ENCODE data around the gene PAGE2. TPM values are rescaled to one million over a fixed set of nuclear protein-coding genes. Genes with fewer than 3 reads are reported as not detected.

The PAGE2 gene
- total and polyA plus RNA-seq, 2 donors (not counting 3 experiments of a cell fraction or from before 2014, with no cell fraction given): not detected

DNA sequence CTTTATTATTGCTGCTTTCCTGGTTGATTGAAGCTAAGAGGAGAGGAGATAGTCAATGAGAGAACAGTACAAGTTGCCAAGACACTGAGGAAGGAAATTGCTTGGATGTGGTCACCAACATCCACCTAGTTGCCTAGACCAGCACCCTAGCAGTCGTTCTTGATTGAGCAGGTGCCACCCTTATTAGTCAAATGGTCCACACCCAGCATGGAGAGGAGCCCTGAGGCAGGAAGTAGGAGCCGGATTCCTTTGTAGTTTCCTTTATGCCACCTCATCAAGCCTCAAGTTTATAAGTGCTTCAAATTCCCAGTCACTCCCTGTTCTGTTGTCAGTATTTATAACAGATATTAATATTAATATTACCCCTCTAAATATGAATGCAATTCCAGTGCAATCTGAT, 19.1 kb downstream of the PAGE2 start:
- H3K9me3 ChIP-seq (replicated peaks; ENCODE audit: control insufficient read depth, insufficient read depth, low read length): no peaks in the 10 kb centered on the region
- no peaks in the 10 kb centered on the region for H3K4me1 ChIP-seq (ENCODE audit: control insufficient read depth, extremely low read depth, insufficient read depth, low read length)
- BruUV-seq (replicated peaks): no TSS peak
- DNase-seq (ENCODE audit: low read depth, low spot score) (no peak), FAIRE-seq (no peak)
- no peak overlapping the region for H2AFZ ChIP-seq (ENCODE audit: low read depth, low read length)
- no peaks in the 10 kb centered on the region for H4K20me1 ChIP-seq (replicated peaks; ENCODE audit: control insufficient read depth, extremely low read depth, insufficient read depth, low read length)
- H3K4me3 ChIP-seq (replicated peaks in 1 of 3; ENCODE audit: insufficient read depth in 1 of 3, low read depth in 1 of 3, low read length in 3 of 3): no peak overlapping the region
- POLR2A ChIA-PET: no interaction called here
- no peaks in the 10 kb centered on the region for H3K9me1 ChIP-seq (replicated peaks; ENCODE audit: control insufficient read depth, extremely low read depth, insufficient read depth, low read length)
- no peak overlapping the region for H3K27ac ChIP-seq (ENCODE audit: insufficient read depth, low read depth, low read length)
- H3K4me2 ChIP-seq (ENCODE audit: insufficient read depth, low read length): no peak overlapping the region
- no peak for TF ChIP-seq MYC (IDR thresholded peaks at IDR 0.05; ENCODE audit: low read depth, low read length)
- TF ChIP-seq FOS (IDR thresholded peaks at IDR 0.05; ENCODE audit: borderline replicate concordance, insufficient read depth, low read length): no peak
- TF ChIP-seq EZH2 (IDR thresholded peaks at IDR 0.05; ENCODE audit: borderline replicate concordance, low read depth, low read length, severe bottlenecking): no peak
- TF ChIP-seq JUN (IDR thresholded peaks at IDR 0.05; ENCODE audit: borderline replicate concordance, insufficient read depth, insufficient read length, low read depth): no peak
- TF ChIP-seq, protein P1, sequence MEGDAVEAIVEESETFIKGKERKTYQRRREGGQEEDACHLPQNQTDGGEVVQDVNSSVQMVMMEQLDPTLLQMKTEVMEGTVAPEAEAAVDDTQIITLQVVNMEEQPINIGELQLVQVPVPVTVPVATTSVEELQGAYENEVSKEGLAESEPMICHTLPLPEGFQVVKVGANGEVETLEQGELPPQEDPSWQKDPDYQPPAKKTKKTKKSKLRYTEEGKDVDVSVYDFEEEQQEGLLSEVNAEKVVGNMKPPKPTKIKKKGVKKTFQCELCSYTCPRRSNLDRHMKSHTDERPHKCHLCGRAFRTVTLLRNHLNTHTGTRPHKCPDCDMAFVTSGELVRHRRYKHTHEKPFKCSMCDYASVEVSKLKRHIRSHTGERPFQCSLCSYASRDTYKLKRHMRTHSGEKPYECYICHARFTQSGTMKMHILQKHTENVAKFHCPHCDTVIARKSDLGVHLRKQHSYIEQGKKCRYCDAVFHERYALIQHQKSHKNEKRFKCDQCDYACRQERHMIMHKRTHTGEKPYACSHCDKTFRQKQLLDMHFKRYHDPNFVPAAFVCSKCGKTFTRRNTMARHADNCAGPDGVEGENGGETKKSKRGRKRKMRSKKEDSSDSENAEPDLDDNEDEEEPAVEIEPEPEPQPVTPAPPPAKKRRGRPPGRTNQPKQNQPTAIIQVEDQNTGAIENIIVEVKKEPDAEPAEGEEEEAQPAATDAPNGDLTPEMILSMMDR (IDR thresholded peaks at IDR 0.05; ENCODE audit: extremely low read depth in 1 of 2, insufficient read depth in 1 of 2, low read depth in 1 of 2, low read length in 2 of 2): no peak
- no peaks in the 10 kb centered on the region for H3K27me3 ChIP-seq (ENCODE audit: control insufficient read depth in 2 of 2, insufficient read depth in 2 of 2, low read length in 2 of 2)
- dilution Hi-C loops (cut with MboI; ENCODE audit: extremely low pct_ligation_motif_present, low sequenced_read_pairs): no loop called here
- no peaks in the 10 kb centered on the region for H3K79me2 ChIP-seq (ENCODE audit: control insufficient read depth, insufficient read depth, low read length)
- intact Hi-C loops (cut with micrococcal nuclease): no loop called here
- no peak overlapping the region for H3K9ac ChIP-seq (replicated peaks; ENCODE audit: extremely low read depth, insufficient read depth, low read length)
- CTCF ChIA-PET: no interaction called here
- H3K36me3 ChIP-seq (ENCODE audit: control insufficient read depth in 2 of 2, extremely low read depth in 1 of 2, insufficient read depth in 2 of 2, low read length in 2 of 2): no peaks in the 10 kb centered on the region

GRCh38 chrX:55109306-55109705, 20.5 kb downstream of the PAGE2 start:
- no peaks in the 10 kb centered on the region for H3K4me1 ChIP-seq (ENCODE audit: control insufficient read depth, extremely low read depth, insufficient read depth, low read length)
- H3K4me2 ChIP-seq (ENCODE audit: insufficient read depth, low read length): no peak overlapping the region
- CTCF ChIA-PET: no interaction called here
- no peaks in the 10 kb centered on the region for H3K9me3 ChIP-seq (replicated peaks; ENCODE audit: control insufficient read depth, insufficient read depth, low read length)
- no TSS peak for BruUV-seq (replicated peaks)
- FAIRE-seq: no peak
- H3K36me3 ChIP-seq (ENCODE audit: control insufficient read depth in 2 of 2, extremely low read depth in 1 of 2, insufficient read depth in 2 of 2, low read length in 2 of 2): no peaks in the 10 kb centered on the region
- H3K27ac ChIP-seq (ENCODE audit: insufficient read depth, low read depth, low read length): no peak overlapping the region
- no peak overlapping the region for H3K9ac ChIP-seq (replicated peaks; ENCODE audit: extremely low read depth, insufficient read depth, low read length)
- intact Hi-C loops (cut with micrococcal nuclease): no loop called here
- POLR2A ChIA-PET: no interaction called here
- H3K4me3 ChIP-seq (replicated peaks in 1 of 3; ENCODE audit: insufficient read depth in 1 of 3, low read depth in 1 of 3, low read length in 3 of 3): no peak overlapping the region
- dilution Hi-C loops (cut with MboI; ENCODE audit: extremely low pct_ligation_motif_present, low sequenced_read_pairs): no loop called here
- H3K9me1 ChIP-seq (replicated peaks; ENCODE audit: control insufficient read depth, extremely low read depth, insufficient read depth, low read length): no peaks in the 10 kb centered on the region
- no peak overlapping the region for H2AFZ ChIP-seq (ENCODE audit: low read depth, low read length)
- TF ChIP-seq JUN (IDR thresholded peaks at IDR 0.05; ENCODE audit: borderline replicate concordance, insufficient read depth, insufficient read length, low read depth) (no peak), GATA2 (IDR thresholded peaks at IDR 0.05; ENCODE audit: insufficient read depth, insufficient read length, low read depth, low read length) (no peak), POLR2A (IDR thresholded peaks at IDR 0.05; ENCODE audit: low read depth, low read length) (no peak), POLR2AphosphoS5 (IDR thresholded peaks at IDR 0.05; ENCODE audit: insufficient read depth, low read depth, low read length) (no peak), EZH2 (IDR thresholded peaks at IDR 0.05; ENCODE audit: borderline replicate concordance, low read depth, low read length, severe bottlenecking) (no peak), MYC (IDR thresholded peaks at IDR 0.05; ENCODE audit: low read depth, low read length) (no peak), FOS (IDR thresholded peaks at IDR 0.05; ENCODE audit: borderline replicate concordance, insufficient read depth, low read length) (no peak)
- TF ChIP-seq, protein P1 (IDR thresholded peaks at IDR 0.05; ENCODE audit: extremely low read depth in 1 of 2, insufficient read depth in 1 of 2, low read depth in 1 of 2, low read length in 2 of 2): no peak
- TF ChIP-seq, protein P2, sequence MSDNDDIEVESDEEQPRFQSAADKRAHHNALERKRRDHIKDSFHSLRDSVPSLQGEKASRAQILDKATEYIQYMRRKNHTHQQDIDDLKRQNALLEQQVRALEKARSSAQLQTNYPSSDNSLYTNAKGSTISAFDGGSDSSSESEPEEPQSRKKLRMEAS (IDR thresholded peaks at IDR 0.05; ENCODE audit: insufficient read depth, insufficient read length): no peak
- no peaks in the 10 kb centered on the region for H3K27me3 ChIP-seq (ENCODE audit: control insufficient read depth in 2 of 2, insufficient read depth in 2 of 2, low read length in 2 of 2)
- no peak for DNase-seq (ENCODE audit: low read depth, low spot score)
- no peaks in the 10 kb centered on the region for H3K79me2 ChIP-seq (ENCODE audit: control insufficient read depth, insufficient read depth, low read length)
- no peaks in the 10 kb centered on the region for H4K20me1 ChIP-seq (replicated peaks; ENCODE audit: control insufficient read depth, extremely low read depth, insufficient read depth, low read length)

Data from endothelial cell of umbilical vein (primary cell).